ENCODE results near the gene SERPINB7. TPM values are rescaled to one million over a fixed set of nuclear protein-coding genes. Genes with fewer than 3 reads are reported as not detected.

SERPINB7 gene
- total RNA-seq, 1 donor from 2014 or later, result not detected

DNA sequence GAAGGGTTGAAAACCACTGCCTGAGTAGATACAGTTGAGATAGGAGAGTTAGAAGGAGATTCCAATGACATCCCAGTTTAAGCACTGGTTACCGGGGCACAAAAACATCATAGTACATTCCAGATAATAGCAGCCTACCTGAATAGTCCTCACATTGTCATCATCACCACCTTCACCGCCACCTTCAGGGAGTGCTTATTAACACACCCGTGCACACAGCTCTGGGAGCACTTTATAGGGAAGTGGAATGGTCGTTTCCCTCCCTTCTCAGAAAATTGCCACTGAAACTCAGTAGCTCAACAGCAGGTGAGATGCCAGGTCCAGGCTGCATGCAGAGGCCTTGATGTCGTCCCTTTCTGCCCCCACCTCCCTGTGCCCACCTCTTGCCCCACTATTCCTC is 8.2 kb downstream of the SERPINB7 start:
- no peaks in the 10 kb centered on the region for H3K9me3 Mint-ChIP-seq (ENCODE audit: unreplicated experiment)
- TF ChIP-seq, protein P1, sequence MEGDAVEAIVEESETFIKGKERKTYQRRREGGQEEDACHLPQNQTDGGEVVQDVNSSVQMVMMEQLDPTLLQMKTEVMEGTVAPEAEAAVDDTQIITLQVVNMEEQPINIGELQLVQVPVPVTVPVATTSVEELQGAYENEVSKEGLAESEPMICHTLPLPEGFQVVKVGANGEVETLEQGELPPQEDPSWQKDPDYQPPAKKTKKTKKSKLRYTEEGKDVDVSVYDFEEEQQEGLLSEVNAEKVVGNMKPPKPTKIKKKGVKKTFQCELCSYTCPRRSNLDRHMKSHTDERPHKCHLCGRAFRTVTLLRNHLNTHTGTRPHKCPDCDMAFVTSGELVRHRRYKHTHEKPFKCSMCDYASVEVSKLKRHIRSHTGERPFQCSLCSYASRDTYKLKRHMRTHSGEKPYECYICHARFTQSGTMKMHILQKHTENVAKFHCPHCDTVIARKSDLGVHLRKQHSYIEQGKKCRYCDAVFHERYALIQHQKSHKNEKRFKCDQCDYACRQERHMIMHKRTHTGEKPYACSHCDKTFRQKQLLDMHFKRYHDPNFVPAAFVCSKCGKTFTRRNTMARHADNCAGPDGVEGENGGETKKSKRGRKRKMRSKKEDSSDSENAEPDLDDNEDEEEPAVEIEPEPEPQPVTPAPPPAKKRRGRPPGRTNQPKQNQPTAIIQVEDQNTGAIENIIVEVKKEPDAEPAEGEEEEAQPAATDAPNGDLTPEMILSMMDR (IDR thresholded peaks at IDR 0.05; ENCODE audit: partially characterized antibody, unreplicated experiment), result no peak
- no peak overlapping the region for H3K4me3 Mint-ChIP-seq (ENCODE audit: unreplicated experiment)
- no peak for DNase-seq
- H3K4me1 Mint-ChIP-seq (ENCODE audit: low read depth, unreplicated experiment), result no peaks in the 10 kb centered on the region
- H3K36me3 Mint-ChIP-seq (ENCODE audit: unreplicated experiment), result no peaks in the 10 kb centered on the region
- no peak overlapping the region for H3K27ac Mint-ChIP-seq (ENCODE audit: unreplicated experiment)
- no peaks in the 10 kb centered on the region for H3K27me3 Mint-ChIP-seq (ENCODE audit: unreplicated experiment)

DNA sequence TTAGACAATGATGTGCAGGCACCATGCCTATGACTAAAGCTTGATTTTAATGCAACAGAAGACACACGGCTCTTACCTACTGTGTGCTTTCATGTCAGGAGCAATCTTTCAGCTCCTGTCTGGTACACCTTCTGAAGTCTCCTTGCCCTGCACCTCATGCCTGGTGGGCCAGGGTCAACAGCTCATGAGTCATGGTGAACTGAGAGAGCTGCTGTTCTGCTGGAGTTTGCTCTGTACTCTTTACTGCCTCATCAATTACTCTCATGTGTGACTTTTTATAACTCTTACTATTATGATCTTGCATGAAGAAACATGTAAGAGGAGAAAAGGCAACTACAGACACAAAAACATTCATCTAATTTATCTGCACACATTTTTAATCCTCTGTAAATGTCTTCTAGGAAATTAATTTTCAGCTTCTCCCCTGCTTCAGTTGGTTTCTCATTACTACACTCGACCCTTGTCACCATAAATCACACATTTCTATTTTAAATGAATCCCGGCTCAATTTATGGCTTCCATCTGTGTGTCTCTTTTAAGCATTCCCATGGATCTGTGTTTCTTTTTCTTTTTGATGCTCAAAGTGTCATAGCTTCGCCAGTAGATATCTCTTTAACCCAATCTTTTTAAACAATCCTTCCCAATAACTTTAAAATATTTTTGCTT is 9.7 kb downstream of the SERPINB7 start:
- Mint-ChIP-seq H3K9me3 (ENCODE audit: unreplicated experiment) (no peaks in the 10 kb centered on the region), H3K4me1 (ENCODE audit: low read depth, unreplicated experiment) (no peaks in the 10 kb centered on the region), H3K36me3 (ENCODE audit: unreplicated experiment) (no peaks in the 10 kb centered on the region), H3K4me3 (ENCODE audit: unreplicated experiment) (no peak overlapping the region), H3K27ac (ENCODE audit: unreplicated experiment) (no peak overlapping the region), H3K27me3 (ENCODE audit: unreplicated experiment) (no peaks in the 10 kb centered on the region)
- TF ChIP-seq, protein P1 (IDR thresholded peaks at IDR 0.05; ENCODE audit: partially characterized antibody, unreplicated experiment), result no peak
- no peak for DNase-seq

GRCh38 chr18:63787673-63788072 is 12.5 kb downstream of the SERPINB7 start:
- TF ChIP-seq, protein P1 (IDR thresholded peaks at IDR 0.05; ENCODE audit: partially characterized antibody, unreplicated experiment), result no peak
- Mint-ChIP-seq H3K27me3 (ENCODE audit: unreplicated experiment) (no peaks in the 10 kb centered on the region), H3K9me3 (ENCODE audit: unreplicated experiment) (no peaks in the 10 kb centered on the region)

GRCh38 chr18:63788447-63789096 is 13.4 kb downstream of the SERPINB7 start:
- Mint-ChIP-seq H3K36me3 (ENCODE audit: unreplicated experiment) (no peaks in the 10 kb centered on the region), H3K27me3 (ENCODE audit: unreplicated experiment) (no peaks in the 10 kb centered on the region), H3K4me1 (ENCODE audit: low read depth, unreplicated experiment) (no peaks in the 10 kb centered on the region), H3K4me3 (ENCODE audit: unreplicated experiment) (no peak overlapping the region), H3K27ac (ENCODE audit: unreplicated experiment) (no peak overlapping the region), H3K9me3 (ENCODE audit: unreplicated experiment) (no peaks in the 10 kb centered on the region)
- DNase-seq, result no peak
- TF ChIP-seq, protein P1 (IDR thresholded peaks at IDR 0.05; ENCODE audit: partially characterized antibody, unreplicated experiment), result no peak

More at GRCh38 chr18:63787673-63788072, 12.5 kb downstream of the SERPINB7 start:
- H3K27ac Mint-ChIP-seq (ENCODE audit: unreplicated experiment), result no peak overlapping the region
- no peaks in the 10 kb centered on the region for H3K36me3 Mint-ChIP-seq (ENCODE audit: unreplicated experiment)
- DNase-seq, result no peak
- H3K4me3 Mint-ChIP-seq (ENCODE audit: unreplicated experiment), result no peak overlapping the region
- no peaks in the 10 kb centered on the region for H3K4me1 Mint-ChIP-seq (ENCODE audit: low read depth, unreplicated experiment)

DNA sequence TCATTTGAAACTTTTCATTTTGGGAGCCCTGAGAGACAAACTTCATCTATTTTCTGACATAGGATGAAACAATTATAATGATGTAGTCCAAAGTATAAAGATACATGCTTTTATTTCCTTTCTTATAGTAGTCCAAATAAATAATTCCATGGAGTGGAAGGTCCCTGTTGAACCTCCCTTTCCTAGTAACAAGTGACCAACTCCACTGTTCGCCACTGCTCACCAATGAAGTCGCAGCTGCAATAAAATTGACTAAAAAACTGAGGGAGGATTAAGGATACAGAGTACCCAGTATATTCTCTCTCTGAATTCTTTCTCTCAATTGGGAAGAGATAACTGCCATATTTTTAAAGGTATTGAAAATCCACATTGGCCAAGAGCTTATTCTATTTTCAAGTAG is 14.1 kb downstream of the SERPINB7 start:
- TF ChIP-seq, protein P1 (IDR thresholded peaks at IDR 0.05; ENCODE audit: partially characterized antibody, unreplicated experiment), result no peak
- no peaks in the 10 kb centered on the region for H3K4me1 Mint-ChIP-seq (ENCODE audit: low read depth, unreplicated experiment)

More for the DNA sequence above, 14.1 kb downstream of the SERPINB7 start:
- H3K4me3 Mint-ChIP-seq (ENCODE audit: unreplicated experiment), result no peak overlapping the region
- no peak for DNase-seq
- H3K36me3 Mint-ChIP-seq (ENCODE audit: unreplicated experiment), result no peaks in the 10 kb centered on the region
- H3K27ac Mint-ChIP-seq (ENCODE audit: unreplicated experiment), result no peak overlapping the region
- no peaks in the 10 kb centered on the region for H3K27me3 Mint-ChIP-seq (ENCODE audit: unreplicated experiment)
- no peaks in the 10 kb centered on the region for H3K9me3 Mint-ChIP-seq (ENCODE audit: unreplicated experiment)
